ENCODE data around the gene CCDC190.

DNA sequence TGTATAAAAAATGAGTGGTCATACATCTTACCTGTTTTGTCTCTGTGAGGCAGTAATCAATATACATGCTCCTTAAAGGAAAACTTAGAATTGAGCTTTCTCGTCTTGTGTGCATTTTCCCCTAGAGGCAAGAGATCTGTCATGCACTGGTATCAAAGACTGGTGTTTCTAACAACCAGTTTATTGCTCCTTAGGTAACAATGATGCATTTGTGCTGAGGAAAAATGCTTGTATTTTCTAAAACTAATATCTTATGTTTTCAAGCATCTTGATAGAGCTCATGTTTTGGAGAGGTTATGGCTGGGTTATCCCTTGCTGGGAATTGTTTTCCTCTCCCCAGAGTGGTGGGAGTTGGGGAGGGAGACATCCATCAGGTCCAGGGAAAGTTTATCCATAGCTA is 23.9 kb upstream of the CCDC190 start:
- TF ChIP-seq, protein P1, sequence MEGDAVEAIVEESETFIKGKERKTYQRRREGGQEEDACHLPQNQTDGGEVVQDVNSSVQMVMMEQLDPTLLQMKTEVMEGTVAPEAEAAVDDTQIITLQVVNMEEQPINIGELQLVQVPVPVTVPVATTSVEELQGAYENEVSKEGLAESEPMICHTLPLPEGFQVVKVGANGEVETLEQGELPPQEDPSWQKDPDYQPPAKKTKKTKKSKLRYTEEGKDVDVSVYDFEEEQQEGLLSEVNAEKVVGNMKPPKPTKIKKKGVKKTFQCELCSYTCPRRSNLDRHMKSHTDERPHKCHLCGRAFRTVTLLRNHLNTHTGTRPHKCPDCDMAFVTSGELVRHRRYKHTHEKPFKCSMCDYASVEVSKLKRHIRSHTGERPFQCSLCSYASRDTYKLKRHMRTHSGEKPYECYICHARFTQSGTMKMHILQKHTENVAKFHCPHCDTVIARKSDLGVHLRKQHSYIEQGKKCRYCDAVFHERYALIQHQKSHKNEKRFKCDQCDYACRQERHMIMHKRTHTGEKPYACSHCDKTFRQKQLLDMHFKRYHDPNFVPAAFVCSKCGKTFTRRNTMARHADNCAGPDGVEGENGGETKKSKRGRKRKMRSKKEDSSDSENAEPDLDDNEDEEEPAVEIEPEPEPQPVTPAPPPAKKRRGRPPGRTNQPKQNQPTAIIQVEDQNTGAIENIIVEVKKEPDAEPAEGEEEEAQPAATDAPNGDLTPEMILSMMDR (IDR thresholded peaks at IDR 0.05; ENCODE audit: poor library complexity): no peak
- TF ChIP-seq EZH2 (IDR thresholded peaks at IDR 0.05; ENCODE audit: borderline replicate concordance) (no peak), EZH2phosphoT487 (IDR thresholded peaks at IDR 0.05; ENCODE audit: low read depth, severe bottlenecking, unreplicated experiment) (no peak)
